ENCODE data around the gene CCDC88B. TPM values are rescaled to one million over a fixed set of nuclear protein-coding genes. Genes with fewer than 3 reads are reported as not detected.
A peak's percentile ranks its signal among the peaks of the same experiment; 100 is the strongest.

Gene CCDC88B
- total and polyA plus RNA-seq, 8 donors, result 4.7 to 35.7 (median 6.6) TPM

GRCh38 chr11:64303109-64304031 is 36.6 kb upstream of the CCDC88B start:
- Histone ChIP-seq H3K36me3 (peaks cover 0 to 8% of the 10 kb centered on the region in 2 donors), H3K4me3 (no peak overlapping the region), H3K9me3 (no peaks in the 10 kb centered on the region), H3K27ac (peak overlapping the region in 1 of 2 donors; percentile 95), H3K4me1 (peaks cover 24 to 53% of the 10 kb centered on the region in 2 donors), H3K27me3 (peaks cover 19 to 27% of the 10 kb centered on the region in 2 donors)
- ATAC-seq, result no peak
- intact Hi-C loops (cut with DNase I), result loop anchor here in 1 of 2 donors (5.0 kb wide), 1 partner anchor 101 kb away; no protein-coding TSS in a partner anchor
- DNase-seq, result peak in 1 of 4 donors; percentile 26
- TF ChIP-seq, protein P1, sequence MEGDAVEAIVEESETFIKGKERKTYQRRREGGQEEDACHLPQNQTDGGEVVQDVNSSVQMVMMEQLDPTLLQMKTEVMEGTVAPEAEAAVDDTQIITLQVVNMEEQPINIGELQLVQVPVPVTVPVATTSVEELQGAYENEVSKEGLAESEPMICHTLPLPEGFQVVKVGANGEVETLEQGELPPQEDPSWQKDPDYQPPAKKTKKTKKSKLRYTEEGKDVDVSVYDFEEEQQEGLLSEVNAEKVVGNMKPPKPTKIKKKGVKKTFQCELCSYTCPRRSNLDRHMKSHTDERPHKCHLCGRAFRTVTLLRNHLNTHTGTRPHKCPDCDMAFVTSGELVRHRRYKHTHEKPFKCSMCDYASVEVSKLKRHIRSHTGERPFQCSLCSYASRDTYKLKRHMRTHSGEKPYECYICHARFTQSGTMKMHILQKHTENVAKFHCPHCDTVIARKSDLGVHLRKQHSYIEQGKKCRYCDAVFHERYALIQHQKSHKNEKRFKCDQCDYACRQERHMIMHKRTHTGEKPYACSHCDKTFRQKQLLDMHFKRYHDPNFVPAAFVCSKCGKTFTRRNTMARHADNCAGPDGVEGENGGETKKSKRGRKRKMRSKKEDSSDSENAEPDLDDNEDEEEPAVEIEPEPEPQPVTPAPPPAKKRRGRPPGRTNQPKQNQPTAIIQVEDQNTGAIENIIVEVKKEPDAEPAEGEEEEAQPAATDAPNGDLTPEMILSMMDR (IDR thresholded peaks at IDR 0.05), result no peak

- intact Hi-C loops (cut with DNase I), result loop anchor here in 1 of 2 donors (5.0 kb wide), 1 partner anchor 102 kb away; no protein-coding TSS in a partner anchor
- Histone ChIP-seq H3K4me3 (peak overlapping the region; percentile 29 to 85), H3K4me1 (peaks cover 24 to 53% of the 10 kb centered on the region in 2 donors), H3K27me3 (peaks cover 13 to 21% of the 10 kb centered on the region in 2 donors), H3K9me3 (no peaks in the 10 kb centered on the region), H3K36me3 (peaks cover 0 to 14% of the 10 kb centered on the region in 2 donors), H3K27ac (peak overlapping the region; percentile 94 to 95)
- TF ChIP-seq, protein P1 (IDR thresholded peaks at IDR 0.05), result no peak
- ATAC-seq, result no peak
- peak in 1 of 4 donors; percentile 45 for DNase-seq
Observed at GRCh38 chr11:64304032-64304315, 36.0 kb upstream of the CCDC88B start.

DNA sequence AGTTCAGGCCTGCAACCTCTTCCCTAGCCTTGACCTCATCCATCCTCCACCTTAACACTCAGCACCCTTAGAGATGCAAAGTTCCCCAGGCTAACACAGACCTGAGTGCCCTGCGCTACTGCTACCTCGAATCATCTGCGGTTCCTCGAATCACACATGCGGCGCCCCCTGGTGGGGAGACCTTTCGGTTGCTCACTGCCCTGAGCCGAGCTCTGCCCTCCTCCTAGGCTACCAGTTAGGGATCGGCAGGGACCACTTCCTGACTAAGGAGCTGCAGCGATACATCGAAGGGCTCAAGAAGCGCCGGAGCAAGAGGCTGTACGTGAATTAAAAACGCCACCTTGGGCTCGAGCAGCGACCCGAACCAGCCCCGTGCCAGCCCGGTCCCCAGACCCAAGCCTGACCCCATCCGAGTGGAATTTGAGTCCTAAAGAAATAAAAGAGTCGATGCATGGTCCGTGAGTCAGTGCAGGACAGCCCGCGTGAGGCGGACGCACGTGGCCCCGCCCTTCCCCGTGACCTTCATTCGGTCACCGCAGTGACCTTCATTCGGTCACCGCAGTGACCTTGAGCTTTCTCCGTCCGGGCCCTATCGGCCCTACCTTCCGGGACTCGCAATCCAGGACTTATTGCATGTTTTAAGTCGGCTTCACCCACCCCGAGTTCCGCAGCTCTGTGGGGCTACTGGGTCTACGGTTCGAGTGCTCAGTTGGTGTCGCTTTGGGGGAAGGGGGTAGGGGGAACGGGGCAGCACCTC is 35.5 kb upstream of the CCDC88B start:
- Histone ChIP-seq H3K27ac (peak overlapping the region; percentile 94 to 95), H3K4me3 (peak overlapping the region; percentile 29 to 85), H3K9me3 (no peaks in the 10 kb centered on the region), H3K36me3 (peaks cover 0 to 16% of the 10 kb centered on the region in 2 donors), H3K4me1 (peaks cover 24 to 47% of the 10 kb centered on the region in 2 donors), H3K27me3 (peaks cover 8 to 15% of the 10 kb centered on the region in 2 donors)
- TF ChIP-seq, protein P1 (IDR thresholded peaks at IDR 0.05), result peak; percentile 85 to 93
- intact Hi-C loops (cut with DNase I), result loop anchor here in 1 of 2 donors (5.0 kb wide), 1 partner anchor 102 kb away; no protein-coding TSS in a partner anchor
- DNase-seq, result peak; percentile 77 to 97 (median 91)
- peak; percentile 58 for ATAC-seq

DNA sequence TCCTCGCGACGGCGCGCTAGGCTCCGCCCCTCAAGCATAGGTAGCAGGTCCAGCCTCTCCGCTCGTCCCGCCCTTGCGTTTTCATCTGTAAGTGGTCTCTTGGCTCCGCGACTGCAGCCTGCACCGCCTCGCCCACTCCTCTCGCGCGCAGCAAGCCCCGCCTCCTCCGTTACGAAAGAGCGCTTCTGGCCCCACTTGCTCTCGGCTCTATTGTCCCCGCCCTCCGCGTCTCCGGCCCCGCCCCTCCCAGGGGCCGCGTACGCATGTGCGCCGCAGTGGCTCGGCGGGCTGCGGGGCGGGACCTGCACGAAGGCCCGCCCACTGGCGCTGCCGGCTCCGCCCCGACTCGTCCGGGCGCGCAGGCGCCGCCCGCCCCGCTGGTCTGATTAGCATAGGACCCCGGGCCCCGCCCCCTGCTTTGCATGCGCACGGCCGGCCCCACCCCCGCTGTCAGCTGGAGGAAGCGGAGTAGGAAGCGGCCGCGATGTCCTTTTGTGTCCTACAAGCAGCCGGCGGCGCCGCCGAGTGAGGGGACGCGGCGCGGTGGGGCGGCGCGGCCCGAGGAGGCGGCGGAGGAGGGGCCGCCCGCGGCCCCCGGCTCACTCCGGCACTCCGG is 34.8 kb upstream of the CCDC88B start, which contains the start of gene ESRRA:
TSS of gene ESRRA (plus strand) at position 450 of the 616 bp plus-strand sequence. CDS start 1,656 bp downstream, outside the sequence.
- TF ChIP-seq, protein P1 (IDR thresholded peaks at IDR 0.05), result no peak

More for the DNA sequence above, 34.8 kb upstream of the CCDC88B start, which contains the start of gene ESRRA:
- Histone ChIP-seq H3K4me3 (peak within 1 kb of the TSS; percentile 56 to 85), H3K27ac (peak within 1 kb of the TSS; percentile 94 to 95), H3K4me1 (peaks cover 19 to 41% of the 10 kb centered on the region in 2 donors), H3K9me3 (no peaks in the 10 kb centered on the region), H3K36me3 (peaks cover 0 to 16% of the 10 kb centered on the region in 2 donors), H3K27me3 (peaks cover 1 to 8% of the 10 kb centered on the region in 2 donors)
- DNase-seq (peak; percentile 98 to 100 (median 99)), ATAC-seq (peak; percentile 86)
- intact Hi-C loops (cut with DNase I), result no loop called here

Measured in left lung (tissue), 10 donors.